Muscle of leg (tissue), 11 donors: Measurements from ENCODE around the gene GORASP1. TPM values are rescaled to one million over a fixed set of nuclear protein-coding genes. Genes with fewer than 3 reads are reported as not detected.

ENCODE experiments used
- DNase-seq: peaks from one replicate; pipeline ENCODE4 v3.0.0; 2013
- H3K27ac ChIP-seq: one replicate; pipeline ENCODE4 v1.5.1; 2013; ENCODE audit warnings: mild to moderate bottlenecking, low read length, control low read depth
- H3K27me3 ChIP-seq: one replicate; pipeline ENCODE4 v1.6.1; 2013; ENCODE audit warnings: low read length; ENCODE audit not compliant: control insufficient read depth, insufficient read depth
- H3K36me3 ChIP-seq: one replicate; pipeline ENCODE4 v1.6.1; 2013; ENCODE audit warnings: low read length; ENCODE audit not compliant: control insufficient read depth, insufficient read depth
- H3K4me1 ChIP-seq: one replicate; pipeline ENCODE4 v1.6.1; 2013; ENCODE audit warnings: low read length; ENCODE audit not compliant: control insufficient read depth, insufficient read depth
- H3K4me3 ChIP-seq: one replicate; pipeline ENCODE4 v1.5.1; 2013; ENCODE audit warnings: low read length, control low read depth
- H3K9me3 ChIP-seq: replicated peaks from 2 replicates; pipeline ENCODE4 v1.6.1; 2013; ENCODE audit warnings: low read depth, low read length; ENCODE audit not compliant: control insufficient read depth
- WGBS: methylation state at CpG from one replicate; pipeline ENCODE4 v1.1.5; 2013; ENCODE audit warnings: missing lambda C conversion rate; ENCODE audit not compliant: insufficient coverage; 5-methylcytosine and 5-hydroxymethylcytosine counted together
- polyA plus RNA-seq, 8 donors: library from polyadenylated mRNA; unstranded; fragments of 120-200 nt; gene quantifications; one replicate each; pipeline versions ENCODE4 v1.2.1 to v1.2.3, GENCODE V29; 2013; ENCODE audit warnings: inconsistent platforms in 1 of 8, low replicate concordance in 1 of 8; ENCODE audit not compliant: insufficient read length in 8 of 8, insufficient read depth in 1 of 8
- total RNA-seq: library from RNA; stranded (reverse); fragments of 120-200 nt; gene quantifications from one replicate; pipeline ENCODE4 v1.2.4, GENCODE V29; 2013

GORASP1 gene
- total and polyA plus RNA-seq, 9 donors: 28.8 to 41.8 (median 34.5) TPM

- H3K4me3 ChIP-seq: no peak overlapping the region
Observed at GRCh38 chr3:39148435-39149058, 41.1 kb upstream of the GORASP1 start.

GRCh38 chr3:39147711-39148434 lies 40.4 kb upstream of the GORASP1 start:
- 34% methylated on average over 4 of the region's 9 CpGs for WGBS
- Histone ChIP-seq H3K4me1 (peaks cover 79% of the 10 kb centered on the region), H3K36me3 (peaks cover 30% of the 10 kb centered on the region), H3K9me3 (no peaks in the 10 kb centered on the region), H3K27me3 (no peaks in the 10 kb centered on the region), H3K27ac (peak overlapping the region; percentile 87), H3K4me3 (no peak overlapping the region)
- peak; percentile 73 for DNase-seq

More at GRCh38 chr3:39148435-39149058, 41.1 kb upstream of the GORASP1 start:
- Histone ChIP-seq H3K9me3 (no peaks in the 10 kb centered on the region), H3K4me1 (peaks cover 77% of the 10 kb centered on the region), H3K27me3 (no peaks in the 10 kb centered on the region), H3K36me3 (peaks cover 24% of the 10 kb centered on the region), H3K27ac (peak overlapping the region; percentile 87)
- DNase-seq: no peak
- WGBS: 55% methylated on average over 4 of the region's 9 CpGs

- H3K4me1 ChIP-seq: peaks cover 81% of the 10 kb centered on the region
- no peaks in the 10 kb centered on the region for H3K9me3 ChIP-seq
Observed at GRCh38 chr3:39146611-39147591, 39.5 kb upstream of the GORASP1 start.

GRCh38 chr3:39146083-39146501 lies 38.7 kb upstream of the GORASP1 start:
- Histone ChIP-seq H3K4me1 (peaks cover 81% of the 10 kb centered on the region), H3K27ac (peak overlapping the region; percentile 17), H3K4me3 (no peak overlapping the region), H3K9me3 (no peaks in the 10 kb centered on the region), H3K36me3 (peaks cover 45% of the 10 kb centered on the region), H3K27me3 (no peaks in the 10 kb centered on the region)
- WGBS: 47% methylated on average over 8 of the region's 11 CpGs
- peak; percentile 51 for DNase-seq

More at GRCh38 chr3:39146611-39147591, 39.5 kb upstream of the GORASP1 start:
- Histone ChIP-seq H3K27me3 (no peaks in the 10 kb centered on the region), H3K4me3 (no peak overlapping the region), H3K27ac (peak overlapping the region; percentile 87), H3K36me3 (peaks cover 39% of the 10 kb centered on the region)
- 8% methylated on average over 6 of the region's 15 CpGs for WGBS
- DNase-seq: peak; percentile 86

- Histone ChIP-seq H3K36me3 (peaks cover 50% of the 10 kb centered on the region), H3K4me3 (no peak overlapping the region), H3K27ac (no peak overlapping the region), H3K4me1 (peaks cover 72% of the 10 kb centered on the region), H3K9me3 (no peaks in the 10 kb centered on the region), H3K27me3 (no peaks in the 10 kb centered on the region)
- 94% methylated on average over 17 of the region's 23 CpGs for WGBS
- no peak for DNase-seq
Observed at GRCh38 chr3:39144748-39145380, 37.4 kb upstream of the GORASP1 start.

GRCh38 chr3:39144095-39144747 lies 36.8 kb upstream of the GORASP1 start:
- Histone ChIP-seq H3K9me3 (no peaks in the 10 kb centered on the region), H3K4me3 (no peak overlapping the region), H3K4me1 (peaks cover 70% of the 10 kb centered on the region), H3K27ac (no peak overlapping the region), H3K27me3 (no peaks in the 10 kb centered on the region), H3K36me3 (peaks cover 50% of the 10 kb centered on the region)
- no peak for DNase-seq
- 86% methylated on average over 19 of the region's 20 CpGs for WGBS

GRCh38 chr3:39143051-39143885 lies 35.8 kb upstream of the GORASP1 start:
- Histone ChIP-seq H3K36me3 (peaks cover 52% of the 10 kb centered on the region), H3K4me1 (peaks cover 69% of the 10 kb centered on the region), H3K27ac (no peak overlapping the region), H3K27me3 (no peaks in the 10 kb centered on the region), H3K4me3 (no peak overlapping the region), H3K9me3 (no peaks in the 10 kb centered on the region)
- no peak for DNase-seq
- WGBS: 68% methylated on average over 12 of the region's 14 CpGs

GRCh38 chr3:39142067-39142466 lies 34.6 kb upstream of the GORASP1 start:
- peaks cover 57% of the 10 kb centered on the region for H3K4me1 ChIP-seq
- peaks cover 56% of the 10 kb centered on the region for H3K36me3 ChIP-seq
- no peak overlapping the region for H3K4me3 ChIP-seq
- no CpG with 5 or more reads among the region's 5 CpGs for whole genome bisulfite sequencing
- no peak for DNase-seq
- no peaks in the 10 kb centered on the region for H3K9me3 ChIP-seq
- no peaks in the 10 kb centered on the region for H3K27me3 ChIP-seq
- peak overlapping the region; percentile 13 for H3K27ac ChIP-seq
